NCI-H2227 (cell line): ENCODE measurements around the gene KIAA1958.
A peak's percentile ranks its signal among the peaks of the same experiment; 100 is the strongest.
"Not testable (repeated sequence)": the region's sequence is repeated elsewhere in the genome, so short reads cannot be mapped to it uniquely, and the experiment has no call there.

ENCODE experiments used
- DNase-seq: peaks from one replicate; lab custom pipeline; 2025; ENCODE audit not compliant: unreplicated experiment; lab: John Stamatoyannopoulos, UW

Gene KIAA1958

GRCh38 chr9:112489039-112489546, 2.5 kb downstream of the KIAA1958 start:
- DNase-seq, result no peak

GRCh38 chr9:112489876-112490666, 3.4 kb downstream of the KIAA1958 start:
- peak; percentile 27 for DNase-seq

GRCh38 chr9:112493393-112494137, 6.9 kb downstream of the KIAA1958 start:
- DNase-seq, result no peak

- no peak for DNase-seq
Measured at GRCh38 chr9:112494153-112494552, 7.5 kb downstream of the KIAA1958 start.

- DNase-seq, result no peak
Measured at GRCh38 chr9:112495614-112496013, 9.0 kb downstream of the KIAA1958 start.

GRCh38 chr9:112496074-112496722, 9.6 kb downstream of the KIAA1958 start:
- DNase-seq, result no peak

- no peak for DNase-seq
Measured at GRCh38 chr9:112500842-112501241, 14.2 kb downstream of the KIAA1958 start.

- DNase-seq, result peak; percentile 32
Measured at GRCh38 chr9:112501287-112501686, 14.7 kb downstream of the KIAA1958 start.

- no peak for DNase-seq
Measured at GRCh38 chr9:112502175-112502946, 15.7 kb downstream of the KIAA1958 start.

GRCh38 chr9:112503170-112503569, 16.5 kb downstream of the KIAA1958 start:
- no peak for DNase-seq

- DNase-seq, result no peak
Measured at GRCh38 chr9:112505086-112505485, 18.5 kb downstream of the KIAA1958 start.

GRCh38 chr9:112505607-112506006, 19.0 kb downstream of the KIAA1958 start:
- DNase-seq, result no peak

GRCh38 chr9:112506571-112506970, 19.9 kb downstream of the KIAA1958 start:
- no peak for DNase-seq

- DNase-seq, result no peak
Measured at GRCh38 chr9:112507001-112507680, 20.5 kb downstream of the KIAA1958 start.

- DNase-seq, result no peak
Measured at GRCh38 chr9:112508377-112508776, 21.8 kb downstream of the KIAA1958 start.

- DNase-seq, result not testable (repeated sequence)
Measured at GRCh38 chr9:112512377-112512776, 25.8 kb downstream of the KIAA1958 start.

GRCh38 chr9:112516769-112517168, 30.1 kb downstream of the KIAA1958 start:
- no peak for DNase-seq

GRCh38 chr9:112520069-112520468, 33.4 kb downstream of the KIAA1958 start:
- no peak for DNase-seq

GRCh38 chr9:112520656-112521055, 34.0 kb downstream of the KIAA1958 start:
- no peak for DNase-seq

GRCh38 chr9:112526973-112527372, 40.3 kb downstream of the KIAA1958 start:
- DNase-seq, result no peak
